K562 (cell line): Measurements from ENCODE around the gene AIFM3.
"Not testable (repeated sequence)": the region's sequence is repeated elsewhere in the genome, so short reads cannot be mapped to it uniquely, and the experiment has no call there.

ENCODE experiments used
- ATF2 ChIP-seq: sonication (generic); formaldehyde crosslinking; IDR thresholded peaks from 2 replicates; pipeline ENCODE4 v1.8.1; 2022; ENCODE audit warnings: missing genetic modification reagents
- ETS1 ChIP-seq: conservative IDR thresholded peaks from 2 replicates; pipeline ENCODE4 v1.6.1; 2011; ENCODE audit warnings: low read depth, mild to moderate bottlenecking, low read length; ENCODE audit not compliant: control insufficient read depth
- FOXM1 ChIP-seq, 2 experiments: fragments of 450-650 bp in 1 of 2; sonication (generic) in 1 of 2; formaldehyde crosslinking in 1 of 2; IDR thresholded peaks; 2 replicates each; pipeline versions ENCODE4 v1.6.1 to v1.9.0; 2017 to 2022; ENCODE audit warnings: low read depth in 2 of 2, mild to moderate bottlenecking in 2 of 2, missing genetic modification reagents in 1 of 2, moderate library complexity in 1 of 2
- KDM1A ChIP-seq, 2 experiments: fragments of 450-650 bp; IDR thresholded peaks; 2 replicates each; pipeline ENCODE4 v1.6.1; 2016; ENCODE audit warnings: mild to moderate bottlenecking in 2 of 2
- LCOR ChIP-seq: sonication (generic); formaldehyde crosslinking; IDR thresholded peaks from 2 replicates; pipeline ENCODE4 v1.8.0; 2022; ENCODE audit warnings: mild to moderate bottlenecking, missing genetic modification reagents
- POLR2AphosphoS5 ChIP-seq: IDR thresholded peaks from 2 replicates; pipeline ENCODE4 v1.6.1; 2011; ENCODE audit warnings: mild to moderate bottlenecking, low read depth, low read length, moderate library complexity; ENCODE audit not compliant: control insufficient read depth, insufficient read depth
- RB1 ChIP-seq: fragments of 450-650 bp; IDR thresholded peaks from 2 replicates; pipeline ENCODE4 v1.6.1; 2017; ENCODE audit warnings: low read depth, mild to moderate bottlenecking
- REST ChIP-seq, 2 experiments: fragments of 450-650 bp; formaldehyde crosslinking in 1 of 2; IDR thresholded peaks; 2 replicates each; pipeline versions ENCODE4 v1.4.0 to v1.6.1; 2014 to 2020; ENCODE audit warnings: mild to moderate bottlenecking in 2 of 2, borderline replicate concordance in 1 of 2, low read depth in 1 of 2
- RFX1 ChIP-seq: fragments of 450-650 bp; IDR thresholded peaks from 2 replicates; pipeline ENCODE4 v1.6.1; 2016; ENCODE audit warnings: mild to moderate bottlenecking, moderate library complexity
- RNF219 ChIP-seq: fragments of 250-450 bp; sonication (Bioruptor Pico); IDR thresholded peaks from 2 replicates; pipeline ENCODE4 v1.5.0; 2022; ENCODE audit warnings: mild to moderate bottlenecking
- TCF7L2 ChIP-seq: fragments of 150-350 bp; IDR thresholded peaks from 2 replicates; pipeline ENCODE4 v1.6.1; 2016; ENCODE audit warnings: low read depth, mild to moderate bottlenecking, low read length, moderate library complexity
- ZBTB1 ChIP-seq: sonication (generic); formaldehyde crosslinking; IDR thresholded peaks from 2 replicates; pipeline ENCODE4 v1.8.1; 2023; ENCODE audit warnings: missing genetic modification reagents, low read depth, mild to moderate bottlenecking, borderline replicate concordance
- TF ChIP-seq, protein P1 (sequence below): fragments of 200-400 bp; formaldehyde crosslinking; IDR thresholded peaks from 2 replicates; pipeline ENCODE4 v1.6.1; 2017; ENCODE audit warnings: mild to moderate bottlenecking, low read depth, low read length, moderate library complexity

DNA sequence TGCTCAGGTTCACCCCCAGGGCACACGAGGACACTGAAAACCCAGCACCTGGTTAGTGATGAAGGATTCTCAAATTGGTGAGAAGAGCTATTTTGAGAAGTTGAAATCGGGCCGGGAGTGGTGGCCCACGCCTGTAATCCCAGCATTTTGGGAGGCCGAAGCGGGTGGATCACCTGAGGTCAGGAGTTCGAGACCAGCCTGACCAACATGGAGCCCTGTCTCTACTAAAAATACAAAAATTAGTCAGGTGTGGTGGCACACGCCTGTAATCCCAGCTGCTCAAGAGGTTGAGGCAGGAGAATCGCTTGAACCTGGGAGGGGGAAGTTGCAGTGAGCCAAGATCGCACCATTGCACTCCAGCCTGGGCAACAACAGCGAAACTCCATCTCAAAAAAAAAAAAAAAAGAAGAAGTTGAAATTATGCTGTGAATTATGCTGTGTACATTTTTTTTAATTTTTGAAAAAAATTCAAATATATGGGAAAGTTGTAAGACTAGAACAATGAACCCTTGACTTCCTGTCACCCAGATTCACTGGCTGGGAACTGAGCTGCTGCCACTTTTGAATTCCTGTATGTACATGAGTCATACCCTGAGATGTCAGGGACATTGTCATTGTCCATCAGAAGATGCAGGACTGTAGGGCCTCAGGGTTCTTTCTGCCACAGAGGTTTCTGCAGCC lies 5.1 kb downstream of the AIFM3 start:
- not testable (repeated sequence) for TF ChIP-seq LCOR (CRISPR knock-in tag); ATF2 (CRISPR knock-in tag); RNF219 (CRISPR knock-in tag); REST (IDR thresholded peaks at IDR 0.05; ENCODE audit: borderline replicate concordance); REST (CRISPR knock-in tag; IDR thresholded peaks at IDR 0.05; ENCODE audit: low read depth); FOXM1 (IDR thresholded peaks at IDR 0.05; ENCODE audit: low read depth); FOXM1 (CRISPR knock-in tag; IDR thresholded peaks at IDR 0.05; ENCODE audit: low read depth); KDM1A (IDR thresholded peaks at IDR 0.05); RB1; ETS1; TCF7L2; ZBTB1; POLR2AphosphoS5; RFX1
- TF ChIP-seq, protein P1, sequence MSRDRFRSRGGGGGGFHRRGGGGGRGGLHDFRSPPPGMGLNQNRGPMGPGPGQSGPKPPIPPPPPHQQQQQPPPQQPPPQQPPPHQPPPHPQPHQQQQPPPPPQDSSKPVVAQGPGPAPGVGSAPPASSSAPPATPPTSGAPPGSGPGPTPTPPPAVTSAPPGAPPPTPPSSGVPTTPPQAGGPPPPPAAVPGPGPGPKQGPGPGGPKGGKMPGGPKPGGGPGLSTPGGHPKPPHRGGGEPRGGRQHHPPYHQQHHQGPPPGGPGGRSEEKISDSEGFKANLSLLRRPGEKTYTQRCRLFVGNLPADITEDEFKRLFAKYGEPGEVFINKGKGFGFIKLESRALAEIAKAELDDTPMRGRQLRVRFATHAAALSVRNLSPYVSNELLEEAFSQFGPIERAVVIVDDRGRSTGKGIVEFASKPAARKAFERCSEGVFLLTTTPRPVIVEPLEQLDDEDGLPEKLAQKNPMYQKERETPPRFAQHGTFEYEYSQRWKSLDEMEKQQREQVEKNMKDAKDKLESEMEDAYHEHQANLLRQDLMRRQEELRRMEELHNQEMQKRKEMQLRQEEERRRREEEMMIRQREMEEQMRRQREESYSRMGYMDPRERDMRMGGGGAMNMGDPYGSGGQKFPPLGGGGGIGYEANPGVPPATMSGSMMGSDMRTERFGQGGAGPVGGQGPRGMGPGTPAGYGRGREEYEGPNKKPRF = not testable (repeated sequence)
